Spleen (tissue), 7 donors: ENCODE results near the gene CDAN1.

Source experiments
- POLR2A ChIP-seq, 3 donors: fragments of 450-650 bp; IDR thresholded peaks; one replicate each; pipeline ENCODE4 v1.5.1; 2017; ENCODE audit warnings: antibody characterized with exemption in 3 of 3, mild to moderate bottlenecking in 1 of 3
- POLR2AphosphoS5 ChIP-seq, 3 donors: sonication (generic); formaldehyde crosslinking; IDR thresholded peaks; one replicate each; pipeline ENCODE4 v1.5.1; 2017; ENCODE audit warnings: antibody characterized with exemption in 3 of 3
- TF ChIP-seq, protein P1 (sequence below), 11 experiments: fragments of 200-600 bp in 7 of 11; fragments of 450-650 bp in 4 of 11; sonication (generic) in 4 of 11; IDR thresholded peaks in 8 of 11; conservative IDR thresholded peaks in 3 of 11; 1 replicate in 7 of 11; 2 replicates in 4 of 11; pipeline versions ENCODE4 v1.4.0 to v1.8.0; 2016 to 2021; ENCODE audit warnings: antibody characterized with exemption in 11 of 11, inconsistent platforms in 4 of 11, mild to moderate bottlenecking in 1 of 11
- donor health status: DM: no; HTN: no; CAD: no; lungs with moderate emphysema.
- donor health status: DM: no; HTN: no; CAD: no.
- donor health status: DM: no; HTN: no; CAD: no.

DNA sequence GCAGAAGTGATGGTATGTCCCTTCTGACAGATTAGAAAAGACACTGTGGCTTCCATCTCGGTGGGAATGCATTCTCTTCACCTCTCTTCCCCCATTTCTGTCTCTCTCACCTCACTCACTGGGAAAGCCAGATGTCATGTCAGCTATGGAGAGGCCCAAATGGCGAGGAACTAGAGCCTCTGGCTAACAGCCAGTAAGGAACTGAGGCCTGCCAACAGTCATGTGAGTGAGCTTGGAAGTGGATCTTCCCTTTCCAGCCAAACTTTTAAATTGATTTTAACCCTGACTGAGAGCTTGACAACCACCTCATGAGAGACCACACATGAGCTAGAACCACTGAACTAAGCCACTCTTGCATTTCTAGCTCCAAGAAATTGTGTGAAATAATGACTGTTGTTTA lies 35.2 kb upstream of the CDAN1 start:
- TF ChIP-seq, protein P1, sequence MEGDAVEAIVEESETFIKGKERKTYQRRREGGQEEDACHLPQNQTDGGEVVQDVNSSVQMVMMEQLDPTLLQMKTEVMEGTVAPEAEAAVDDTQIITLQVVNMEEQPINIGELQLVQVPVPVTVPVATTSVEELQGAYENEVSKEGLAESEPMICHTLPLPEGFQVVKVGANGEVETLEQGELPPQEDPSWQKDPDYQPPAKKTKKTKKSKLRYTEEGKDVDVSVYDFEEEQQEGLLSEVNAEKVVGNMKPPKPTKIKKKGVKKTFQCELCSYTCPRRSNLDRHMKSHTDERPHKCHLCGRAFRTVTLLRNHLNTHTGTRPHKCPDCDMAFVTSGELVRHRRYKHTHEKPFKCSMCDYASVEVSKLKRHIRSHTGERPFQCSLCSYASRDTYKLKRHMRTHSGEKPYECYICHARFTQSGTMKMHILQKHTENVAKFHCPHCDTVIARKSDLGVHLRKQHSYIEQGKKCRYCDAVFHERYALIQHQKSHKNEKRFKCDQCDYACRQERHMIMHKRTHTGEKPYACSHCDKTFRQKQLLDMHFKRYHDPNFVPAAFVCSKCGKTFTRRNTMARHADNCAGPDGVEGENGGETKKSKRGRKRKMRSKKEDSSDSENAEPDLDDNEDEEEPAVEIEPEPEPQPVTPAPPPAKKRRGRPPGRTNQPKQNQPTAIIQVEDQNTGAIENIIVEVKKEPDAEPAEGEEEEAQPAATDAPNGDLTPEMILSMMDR (IDR thresholded peaks at IDR 0.05 in 8 of 11, conservative IDR thresholded peaks at IDR 0.05 in 3 of 11): no peak
- TF ChIP-seq POLR2A (IDR thresholded peaks at IDR 0.05) (no peak), POLR2AphosphoS5 (IDR thresholded peaks at IDR 0.05) (no peak)
